Measurements from ENCODE around the gene SDCCAG8. TPM values are rescaled to one million over a fixed set of nuclear protein-coding genes. Genes with fewer than 3 reads are reported as not detected.

The SDCCAG8 gene
- total RNA-seq, 1 donor from 2014 or later: 24.5 TPM

DNA sequence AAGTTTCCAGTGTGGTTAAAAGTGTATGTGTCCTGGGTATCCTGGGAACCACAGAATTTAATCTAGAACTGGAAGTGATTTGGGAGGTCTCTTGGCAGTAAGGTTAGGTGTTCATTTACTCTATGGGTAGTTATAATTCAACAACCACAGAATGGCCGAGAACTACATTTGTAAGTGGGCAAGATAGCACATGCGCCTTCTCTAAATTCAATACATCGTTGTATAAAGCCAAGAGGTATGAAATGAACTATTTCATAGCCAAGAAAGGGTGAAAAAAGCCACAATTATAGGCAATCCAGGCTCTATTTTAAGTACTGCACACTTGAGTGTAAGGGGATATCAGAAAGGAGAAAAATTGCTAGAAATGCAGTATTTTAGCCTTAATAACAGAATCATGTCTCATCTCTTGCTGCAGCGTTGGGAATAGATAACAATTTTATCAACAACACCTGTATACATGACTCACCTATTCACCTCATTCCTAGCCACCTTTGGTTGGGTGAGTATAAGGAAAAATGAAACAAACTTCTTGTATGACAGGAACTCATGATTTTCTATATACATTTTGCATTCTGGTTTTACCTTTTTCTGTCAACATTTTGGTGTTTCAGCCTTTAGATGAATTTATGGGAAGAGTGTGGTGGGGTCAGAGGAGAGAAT is 4.5 kb downstream of the SDCCAG8 start:
- DNase-seq (ENCODE audit: low read depth) (no peak), FAIRE-seq (no peak)
- Mint-ChIP-seq H3K4me3 (ENCODE audit: unreplicated experiment) (no peak overlapping the region), H3K9me3 (ENCODE audit: unreplicated experiment) (no peaks in the 10 kb centered on the region), H3K36me3 (ENCODE audit: low read depth, unreplicated experiment) (peaks cover 8% of the 10 kb centered on the region), H3K27ac (ENCODE audit: unreplicated experiment) (no peak overlapping the region), H3K27me3 (ENCODE audit: low read depth, unreplicated experiment) (no peaks in the 10 kb centered on the region), H3K4me1 (ENCODE audit: low read depth, unreplicated experiment) (peaks cover 5% of the 10 kb centered on the region)
- H3K4me2 ChIP-seq (ENCODE audit: low read length): peak overlapping the region; percentile 27
- no peak overlapping the region for H3K27ac ChIP-seq (ENCODE audit: low read depth, low read length)
- peaks cover 29% of the 10 kb centered on the region for H3K4me1 ChIP-seq (ENCODE audit: insufficient read depth, low read length)
- no peak for TF ChIP-seq EZH2 (IDR thresholded peaks at IDR 0.05; ENCODE audit: insufficient read depth, low read length)
- TF ChIP-seq, protein P1, sequence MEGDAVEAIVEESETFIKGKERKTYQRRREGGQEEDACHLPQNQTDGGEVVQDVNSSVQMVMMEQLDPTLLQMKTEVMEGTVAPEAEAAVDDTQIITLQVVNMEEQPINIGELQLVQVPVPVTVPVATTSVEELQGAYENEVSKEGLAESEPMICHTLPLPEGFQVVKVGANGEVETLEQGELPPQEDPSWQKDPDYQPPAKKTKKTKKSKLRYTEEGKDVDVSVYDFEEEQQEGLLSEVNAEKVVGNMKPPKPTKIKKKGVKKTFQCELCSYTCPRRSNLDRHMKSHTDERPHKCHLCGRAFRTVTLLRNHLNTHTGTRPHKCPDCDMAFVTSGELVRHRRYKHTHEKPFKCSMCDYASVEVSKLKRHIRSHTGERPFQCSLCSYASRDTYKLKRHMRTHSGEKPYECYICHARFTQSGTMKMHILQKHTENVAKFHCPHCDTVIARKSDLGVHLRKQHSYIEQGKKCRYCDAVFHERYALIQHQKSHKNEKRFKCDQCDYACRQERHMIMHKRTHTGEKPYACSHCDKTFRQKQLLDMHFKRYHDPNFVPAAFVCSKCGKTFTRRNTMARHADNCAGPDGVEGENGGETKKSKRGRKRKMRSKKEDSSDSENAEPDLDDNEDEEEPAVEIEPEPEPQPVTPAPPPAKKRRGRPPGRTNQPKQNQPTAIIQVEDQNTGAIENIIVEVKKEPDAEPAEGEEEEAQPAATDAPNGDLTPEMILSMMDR (IDR thresholded peaks at IDR 0.05; ENCODE audit: insufficient read depth, low read depth, low read length): no peak
- no peaks in the 10 kb centered on the region for H3K9me3 ChIP-seq (ENCODE audit: insufficient read depth, low read depth, low read length)
- no peaks in the 10 kb centered on the region for H4K20me1 ChIP-seq (ENCODE audit: insufficient read depth, low read length)
- peaks cover 81% of the 10 kb centered on the region for H3K79me2 ChIP-seq (ENCODE audit: insufficient read depth, low read length)
- no peak overlapping the region for H3K9ac ChIP-seq (ENCODE audit: low read length)
- H3K36me3 ChIP-seq (ENCODE audit: insufficient read depth, low read length): no peaks in the 10 kb centered on the region
- no peak overlapping the region for H2AFZ ChIP-seq (ENCODE audit: low read depth, low read length)
- H3K27me3 ChIP-seq (ENCODE audit: insufficient read depth, low read length): no peaks in the 10 kb centered on the region
- no peak overlapping the region for H3K4me3 ChIP-seq (ENCODE audit: insufficient read depth, low read depth, low read length)

DNA sequence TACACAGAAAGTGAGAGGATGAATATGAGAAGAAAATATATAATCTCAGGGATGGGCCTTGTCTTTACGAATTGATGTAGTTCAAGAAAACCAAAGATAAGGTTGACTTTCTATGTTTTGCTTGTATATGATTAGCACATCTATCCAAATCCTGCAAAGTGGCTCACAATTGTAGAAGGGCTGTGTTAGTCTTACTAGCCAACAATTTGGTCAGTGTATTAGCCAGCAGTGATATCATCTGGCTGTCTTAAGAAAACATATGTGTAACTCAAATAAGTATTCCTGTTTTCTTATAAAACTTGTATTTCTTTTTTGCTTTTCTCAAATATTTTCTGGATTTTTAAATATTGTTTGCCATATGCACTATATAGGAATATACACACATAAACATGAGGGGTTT is 5.5 kb downstream of the SDCCAG8 start:
- H3K27me3 Mint-ChIP-seq (ENCODE audit: low read depth, unreplicated experiment): no peaks in the 10 kb centered on the region
- peaks cover 8% of the 10 kb centered on the region for H3K4me1 Mint-ChIP-seq (ENCODE audit: low read depth, unreplicated experiment)
- Histone ChIP-seq H3K79me2 (ENCODE audit: insufficient read depth, low read length) (peaks cover 82% of the 10 kb centered on the region), H3K27ac (ENCODE audit: low read depth, low read length) (peak overlapping the region; percentile 31), H3K9me3 (ENCODE audit: insufficient read depth, low read depth, low read length) (no peaks in the 10 kb centered on the region), H3K4me1 (ENCODE audit: insufficient read depth, low read length) (peaks cover 33% of the 10 kb centered on the region), H3K4me2 (ENCODE audit: low read length) (peak overlapping the region; percentile 27), H4K20me1 (ENCODE audit: insufficient read depth, low read length) (no peaks in the 10 kb centered on the region), H2AFZ (ENCODE audit: low read depth, low read length) (no peak overlapping the region), H3K4me3 (ENCODE audit: insufficient read depth, low read depth, low read length) (no peak overlapping the region), H3K36me3 (ENCODE audit: insufficient read depth, low read length) (no peaks in the 10 kb centered on the region), H3K27me3 (ENCODE audit: insufficient read depth, low read length) (no peaks in the 10 kb centered on the region), H3K9ac (ENCODE audit: low read length) (no peak overlapping the region)
- no peaks in the 10 kb centered on the region for H3K9me3 Mint-ChIP-seq (ENCODE audit: unreplicated experiment)
- FAIRE-seq: peak; percentile 49
- peaks cover 9% of the 10 kb centered on the region for H3K36me3 Mint-ChIP-seq (ENCODE audit: low read depth, unreplicated experiment)
- no peak overlapping the region for H3K27ac Mint-ChIP-seq (ENCODE audit: unreplicated experiment)
- TF ChIP-seq EZH2 (IDR thresholded peaks at IDR 0.05; ENCODE audit: insufficient read depth, low read length): no peak
- TF ChIP-seq, protein P1 (IDR thresholded peaks at IDR 0.05; ENCODE audit: insufficient read depth, low read depth, low read length): no peak
- H3K4me3 Mint-ChIP-seq (ENCODE audit: unreplicated experiment): no peak overlapping the region
- DNase-seq (ENCODE audit: low read depth): peak; percentile 80

DNA sequence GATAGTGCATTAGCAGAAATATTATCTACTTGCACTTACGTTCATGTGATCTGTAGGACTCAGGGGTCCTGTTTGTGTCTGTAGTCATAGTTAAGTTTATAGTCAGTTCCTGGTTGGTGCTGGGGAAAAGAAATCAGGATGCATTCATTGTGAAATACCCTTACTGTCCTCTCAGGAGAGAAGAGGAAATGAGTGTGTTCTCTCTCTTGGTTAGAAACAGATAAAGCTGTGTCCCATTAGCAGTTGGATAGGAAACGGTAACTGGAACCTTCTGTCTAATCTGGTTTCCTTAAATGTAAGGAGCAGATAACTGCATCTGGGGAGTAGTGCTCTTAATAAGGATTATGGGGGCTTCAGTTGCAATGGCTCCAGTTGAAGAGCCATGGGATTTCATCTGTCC is 8.9 kb downstream of the SDCCAG8 start:
- Mint-ChIP-seq H3K27ac (ENCODE audit: unreplicated experiment) (peak overlapping the region; percentile 58), H3K27me3 (ENCODE audit: low read depth, unreplicated experiment) (no peaks in the 10 kb centered on the region), H3K4me3 (ENCODE audit: unreplicated experiment) (no peak overlapping the region), H3K9me3 (ENCODE audit: unreplicated experiment) (no peaks in the 10 kb centered on the region), H3K36me3 (ENCODE audit: low read depth, unreplicated experiment) (peaks cover 9% of the 10 kb centered on the region), H3K4me1 (ENCODE audit: low read depth, unreplicated experiment) (peaks cover 25% of the 10 kb centered on the region)
- no peak overlapping the region for H3K4me3 ChIP-seq (ENCODE audit: insufficient read depth, low read depth, low read length)
- peak; percentile 20 for FAIRE-seq
- H3K4me2 ChIP-seq (ENCODE audit: low read length): peak overlapping the region; percentile 50
- H2AFZ ChIP-seq (ENCODE audit: low read depth, low read length): no peak overlapping the region
- H3K9me3 ChIP-seq (ENCODE audit: insufficient read depth, low read depth, low read length): no peaks in the 10 kb centered on the region
- peak; percentile 72 for DNase-seq (ENCODE audit: low read depth)
- no peaks in the 10 kb centered on the region for H3K36me3 ChIP-seq (ENCODE audit: insufficient read depth, low read length)
- peaks cover 61% of the 10 kb centered on the region for H3K79me2 ChIP-seq (ENCODE audit: insufficient read depth, low read length)
- H3K9ac ChIP-seq (ENCODE audit: low read length): peak overlapping the region; percentile 2
- H4K20me1 ChIP-seq (ENCODE audit: insufficient read depth, low read length): no peaks in the 10 kb centered on the region
- H3K27ac ChIP-seq (ENCODE audit: low read depth, low read length): peak overlapping the region; percentile 60
- peaks cover 54% of the 10 kb centered on the region for H3K4me1 ChIP-seq (ENCODE audit: insufficient read depth, low read length)
- TF ChIP-seq, protein P1 (IDR thresholded peaks at IDR 0.05; ENCODE audit: insufficient read depth, low read depth, low read length): no peak
- TF ChIP-seq EZH2 (IDR thresholded peaks at IDR 0.05; ENCODE audit: insufficient read depth, low read length): no peak
- no peaks in the 10 kb centered on the region for H3K27me3 ChIP-seq (ENCODE audit: insufficient read depth, low read length)

Data from astrocyte (in vitro differentiated cells and primary cell).